ENCODE results near the gene SAMMSON.

Gene SAMMSON

DNA sequence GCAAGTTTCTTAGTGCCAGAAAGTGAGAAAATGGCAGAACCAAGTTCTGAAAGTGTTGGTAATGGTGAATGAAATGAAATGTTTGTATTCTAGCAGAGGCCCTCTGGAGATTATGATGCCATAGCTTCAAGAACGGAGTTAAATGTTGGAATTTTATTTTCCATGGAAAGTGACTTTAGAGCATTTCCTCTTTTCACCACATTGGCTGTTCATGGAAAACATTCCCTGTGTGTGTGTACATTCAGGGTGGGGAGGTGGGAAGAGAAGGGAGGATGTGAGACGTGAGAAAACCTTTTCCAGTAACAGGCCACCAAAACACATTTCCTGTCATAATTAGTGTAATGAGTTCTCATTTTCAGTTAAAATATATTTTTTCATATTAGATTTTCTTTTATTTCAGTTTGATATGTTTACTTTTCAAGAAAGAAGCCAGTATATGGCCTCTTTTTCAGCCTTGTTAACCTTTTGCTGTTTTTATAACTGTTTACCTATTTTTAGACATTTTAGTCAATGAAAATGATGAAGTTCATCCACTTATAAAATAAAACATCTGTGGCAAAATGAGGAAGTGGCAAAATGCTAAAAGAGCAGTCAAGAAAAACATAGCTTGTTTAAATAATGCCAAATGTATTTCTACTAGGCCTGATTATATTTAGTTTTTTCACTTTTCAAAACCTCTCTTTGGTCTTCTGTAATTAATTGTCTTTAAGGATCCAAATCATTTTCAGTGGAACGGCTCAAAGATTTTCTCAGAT lies 21.6 kb downstream of the SAMMSON start:
- H3K27ac ChIP-seq (ENCODE audit: low read depth, low read length) = no peak overlapping the region

DNA sequence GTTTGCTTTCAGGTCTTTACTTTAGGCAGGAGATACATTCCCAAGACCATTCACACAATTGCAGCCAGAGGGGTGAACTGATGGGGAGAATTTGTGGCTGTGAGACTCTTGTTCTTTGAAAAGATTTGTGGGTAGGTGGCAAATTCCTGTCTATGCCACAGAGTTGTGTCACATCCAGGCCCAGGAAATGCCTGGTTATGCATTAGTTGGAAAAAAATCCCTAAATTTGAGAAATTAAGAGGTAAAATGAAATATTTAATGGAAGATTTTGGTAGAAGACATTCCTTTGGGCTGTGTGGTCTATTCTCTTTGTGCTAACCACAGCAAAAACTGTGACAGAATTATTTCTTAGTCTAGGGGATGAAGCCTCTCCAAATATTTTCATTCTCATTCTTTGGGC lies 28.8 kb downstream of the SAMMSON start:
- Histone ChIP-seq H3K27me3 (ENCODE audit: insufficient read depth, low read length) (no peaks in the 10 kb centered on the region), H3K4me1 (ENCODE audit: insufficient read depth, low read length) (no peaks in the 10 kb centered on the region), H3K9ac (ENCODE audit: low read depth, low read length) (no peak overlapping the region), H3K27ac (ENCODE audit: low read depth, low read length) (no peak overlapping the region), H3K4me3 (ENCODE audit: low read length) (no peak overlapping the region), H3K9me3 (ENCODE audit: insufficient read depth, low read depth, low read length) (no peaks in the 10 kb centered on the region), H3K36me3 (ENCODE audit: insufficient read depth, low read length) (no peaks in the 10 kb centered on the region)

More for the DNA sequence above, 21.6 kb downstream of the SAMMSON start:
- Histone ChIP-seq H3K27me3 (ENCODE audit: insufficient read depth, low read length) (no peaks in the 10 kb centered on the region), H3K36me3 (ENCODE audit: insufficient read depth, low read length) (no peaks in the 10 kb centered on the region), H3K9me3 (ENCODE audit: insufficient read depth, low read depth, low read length) (no peaks in the 10 kb centered on the region), H3K4me1 (ENCODE audit: insufficient read depth, low read length) (no peaks in the 10 kb centered on the region), H3K4me3 (ENCODE audit: low read length) (no peak overlapping the region), H3K9ac (ENCODE audit: low read depth, low read length) (no peak overlapping the region)
- WGBS = 86% methylated on average over 1 of the region's 3 CpGs

DNA sequence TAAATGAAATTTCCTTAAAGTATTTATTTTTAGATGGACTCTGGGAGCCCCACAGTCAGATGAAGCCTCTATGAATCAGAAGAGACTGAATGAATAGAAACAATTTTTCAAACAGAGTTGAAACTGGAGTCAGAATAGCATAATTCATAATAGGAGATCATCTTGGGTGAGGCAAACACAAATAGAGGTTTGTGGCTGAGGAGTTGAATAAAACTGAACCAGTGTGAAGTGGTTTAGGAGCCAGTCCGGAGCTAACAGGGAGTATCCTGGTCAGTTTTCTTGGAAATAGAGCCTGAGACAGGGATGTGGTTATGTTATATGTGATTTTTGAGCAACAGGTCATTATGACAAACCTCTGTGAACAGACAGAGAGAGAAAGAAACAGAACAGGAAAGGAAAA lies 39.2 kb downstream of the SAMMSON start:
- 92% methylated on average over 1 of the region's 1 CpG for WGBS
- no peaks in the 10 kb centered on the region for H3K9me3 ChIP-seq (ENCODE audit: insufficient read depth, low read depth, low read length)
- H3K4me1 ChIP-seq (ENCODE audit: insufficient read depth, low read length) = peaks cover 4% of the 10 kb centered on the region; the same call in 1 of the 2 replicates
- H3K36me3 ChIP-seq (ENCODE audit: insufficient read depth, low read length) = no peaks in the 10 kb centered on the region
- H3K27ac ChIP-seq (ENCODE audit: low read depth, low read length) = no peak overlapping the region
- H3K27me3 ChIP-seq (ENCODE audit: insufficient read depth, low read length) = no peaks in the 10 kb centered on the region
- no peak overlapping the region for H3K4me3 ChIP-seq (ENCODE audit: low read length)
- no peak overlapping the region for H3K9ac ChIP-seq (ENCODE audit: low read depth, low read length)

DNA sequence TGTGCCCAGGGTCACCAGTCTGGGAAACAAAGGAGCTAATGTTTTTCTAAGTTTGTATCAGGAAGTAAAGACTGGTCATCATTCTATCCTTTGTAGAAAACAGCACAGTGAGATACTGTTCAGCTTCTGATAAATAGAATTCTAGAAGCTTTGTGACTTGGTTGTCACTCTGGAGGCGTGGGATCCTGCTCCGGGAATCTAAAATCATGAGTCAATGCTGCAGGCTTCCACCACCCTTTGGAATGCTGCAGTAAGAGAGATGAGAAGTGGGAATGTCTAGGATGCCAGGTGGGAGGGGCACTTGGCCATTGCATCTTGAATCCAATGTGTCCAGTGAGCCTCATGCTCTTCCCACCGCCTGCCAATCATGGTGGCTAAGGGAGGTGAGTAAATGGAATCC lies 40.9 kb downstream of the SAMMSON start:
- H3K9ac ChIP-seq (ENCODE audit: low read depth, low read length) = no peak overlapping the region
- no peak overlapping the region for H3K4me3 ChIP-seq (ENCODE audit: low read length)
- no peaks in the 10 kb centered on the region for H3K36me3 ChIP-seq (ENCODE audit: insufficient read depth, low read length)
- H3K27ac ChIP-seq (ENCODE audit: low read depth, low read length) = no peak overlapping the region
- WGBS = 94% methylated on average over 3 of the region's 3 CpGs
- no peaks in the 10 kb centered on the region for H3K27me3 ChIP-seq (ENCODE audit: insufficient read depth, low read length)
- peaks cover 4% of the 10 kb centered on the region; the same call in 1 of the 2 replicates for H3K4me1 ChIP-seq (ENCODE audit: insufficient read depth, low read length)
- no peaks in the 10 kb centered on the region for H3K9me3 ChIP-seq (ENCODE audit: insufficient read depth, low read depth, low read length)

DNA sequence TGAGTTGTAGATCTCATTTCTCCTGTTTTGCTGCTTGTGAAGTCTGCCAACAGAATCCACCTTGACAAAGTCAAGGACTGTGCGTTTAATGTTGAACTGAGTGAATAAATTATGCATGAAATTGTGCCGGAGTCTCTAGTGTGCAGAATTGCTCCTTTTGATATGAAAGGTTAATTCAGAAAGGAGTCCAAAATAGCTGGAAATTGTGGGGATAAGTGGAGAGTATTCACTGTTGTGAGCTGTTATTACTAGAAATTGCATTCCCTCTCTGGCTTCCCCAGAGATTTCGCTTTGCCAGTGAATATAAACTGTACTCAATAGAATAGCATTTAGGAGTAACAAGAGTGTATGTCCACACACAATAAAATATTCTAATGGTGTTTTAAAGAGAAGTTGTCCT lies 43.1 kb downstream of the SAMMSON start:
- peaks cover 4% of the 10 kb centered on the region; the same call in 1 of the 2 replicates for H3K4me1 ChIP-seq (ENCODE audit: insufficient read depth, low read length)
- no peak overlapping the region for H3K27ac ChIP-seq (ENCODE audit: low read depth, low read length)
- 95% methylated on average over 2 of the region's 3 CpGs for WGBS
- H3K9me3 ChIP-seq (ENCODE audit: insufficient read depth, low read depth, low read length) = no peaks in the 10 kb centered on the region
- no peaks in the 10 kb centered on the region for H3K36me3 ChIP-seq (ENCODE audit: insufficient read depth, low read length)
- no peaks in the 10 kb centered on the region for H3K27me3 ChIP-seq (ENCODE audit: insufficient read depth, low read length)
- no peak overlapping the region for H3K9ac ChIP-seq (ENCODE audit: low read depth, low read length)
- H3K4me3 ChIP-seq (ENCODE audit: low read length) = no peak overlapping the region

DNA sequence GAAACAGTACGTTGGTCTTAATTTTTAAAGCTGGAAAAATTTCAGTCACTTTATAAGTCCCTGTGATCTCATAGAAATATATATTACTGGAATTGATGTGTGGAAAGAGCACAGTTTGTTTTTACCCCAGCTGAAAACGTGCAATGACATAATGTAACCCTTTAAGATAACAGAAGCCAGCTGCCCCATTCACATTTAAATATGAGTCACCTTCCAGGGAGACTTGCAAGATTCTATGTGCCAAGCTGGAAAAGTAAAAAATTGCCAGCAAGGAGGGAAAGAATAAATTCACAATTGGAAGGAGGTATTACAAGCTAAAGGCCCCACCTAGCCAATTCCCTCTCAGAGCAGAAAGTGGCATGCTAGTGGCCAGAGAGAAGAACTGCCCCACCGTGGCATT lies 50.2 kb downstream of the SAMMSON start:
- no peak overlapping the region for H3K4me3 ChIP-seq (ENCODE audit: low read length)
- no peaks in the 10 kb centered on the region for H3K36me3 ChIP-seq (ENCODE audit: insufficient read depth, low read length)
- no peak overlapping the region for H3K9ac ChIP-seq (ENCODE audit: low read depth, low read length)
- H3K4me1 ChIP-seq (ENCODE audit: insufficient read depth, low read length) = peaks cover 13% of the 10 kb centered on the region; the same call in 1 of the 2 replicates
- H3K27ac ChIP-seq (ENCODE audit: low read depth, low read length) = no peak overlapping the region
- no peaks in the 10 kb centered on the region for H3K27me3 ChIP-seq (ENCODE audit: insufficient read depth, low read length)
- WGBS = 84% methylated on average over 2 of the region's 3 CpGs
- no peaks in the 10 kb centered on the region for H3K9me3 ChIP-seq (ENCODE audit: insufficient read depth, low read depth, low read length)

GRCh38 chr3:70053293-70053692 lies 53.8 kb downstream of the SAMMSON start:
- no peaks in the 10 kb centered on the region for H3K36me3 ChIP-seq (ENCODE audit: insufficient read depth, low read length)
- H3K9ac ChIP-seq (ENCODE audit: low read depth, low read length) = no peak overlapping the region
- WGBS = 25% methylated on average over 1 of the region's 1 CpG
- no peak overlapping the region for H3K27ac ChIP-seq (ENCODE audit: low read depth, low read length)
- peaks cover 48% of the 10 kb centered on the region for H3K4me1 ChIP-seq (ENCODE audit: insufficient read depth, low read length)
- H3K9me3 ChIP-seq (ENCODE audit: insufficient read depth, low read depth, low read length) = no peaks in the 10 kb centered on the region
- no peak overlapping the region for H3K4me3 ChIP-seq (ENCODE audit: low read length)
- H3K27me3 ChIP-seq (ENCODE audit: insufficient read depth, low read length) = no peaks in the 10 kb centered on the region

DNA sequence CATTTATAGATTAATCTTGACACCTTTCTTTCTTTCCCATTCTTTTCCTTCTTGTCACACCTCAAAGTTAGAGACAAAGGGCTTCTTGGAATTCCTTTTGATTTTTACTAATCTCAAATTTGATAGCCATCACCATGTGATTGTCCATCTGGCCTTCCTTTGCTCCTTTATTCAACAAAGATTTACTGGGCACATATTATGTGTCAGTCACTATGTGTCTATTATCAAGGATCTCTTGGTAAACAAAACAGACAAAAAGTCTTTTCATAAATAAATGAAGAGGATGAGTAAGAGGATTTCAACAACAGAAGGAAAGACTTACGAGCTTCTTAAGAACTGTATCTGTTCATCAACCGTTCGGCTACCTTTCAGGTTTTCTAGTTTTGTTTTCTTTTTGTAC lies 56.5 kb downstream of the SAMMSON start:
- Histone ChIP-seq H3K27me3 (ENCODE audit: insufficient read depth, low read length) (no peaks in the 10 kb centered on the region), H3K4me3 (ENCODE audit: low read length) (no peak overlapping the region), H3K27ac (ENCODE audit: low read depth, low read length) (no peak overlapping the region), H3K9me3 (ENCODE audit: insufficient read depth, low read depth, low read length) (no peaks in the 10 kb centered on the region), H3K4me1 (ENCODE audit: insufficient read depth, low read length) (peaks cover 44% of the 10 kb centered on the region), H3K9ac (ENCODE audit: low read depth, low read length) (no peak overlapping the region), H3K36me3 (ENCODE audit: insufficient read depth, low read length) (no peaks in the 10 kb centered on the region)
- WGBS = 86% methylated on average over 3 of the region's 3 CpGs

DNA sequence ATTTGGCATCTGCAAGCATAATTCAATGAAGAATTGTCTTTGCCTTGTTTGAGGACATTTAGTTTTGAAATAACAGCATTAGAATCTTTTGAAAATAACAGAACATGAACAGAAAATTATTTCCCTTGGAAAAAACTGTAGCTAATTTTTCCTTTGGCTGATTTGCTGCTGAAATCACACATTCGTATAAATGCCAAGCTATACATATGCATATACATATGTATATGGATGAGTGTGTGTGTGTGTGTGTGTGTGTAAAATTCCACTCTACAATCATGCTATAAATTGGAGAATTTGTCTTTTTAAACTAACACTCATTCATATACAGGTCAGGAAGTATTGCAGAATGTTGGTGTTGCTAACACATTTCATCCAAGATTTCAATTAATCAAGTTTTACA lies 57.9 kb downstream of the SAMMSON start:
- no peaks in the 10 kb centered on the region for H3K36me3 ChIP-seq (ENCODE audit: insufficient read depth, low read length)
- H3K9ac ChIP-seq (ENCODE audit: low read depth, low read length) = no peak overlapping the region
- no peaks in the 10 kb centered on the region for H3K9me3 ChIP-seq (ENCODE audit: insufficient read depth, low read depth, low read length)
- WGBS = no CpG with 5 or more reads among the region's 1 CpG
- H3K27me3 ChIP-seq (ENCODE audit: insufficient read depth, low read length) = no peaks in the 10 kb centered on the region
- no peak overlapping the region for H3K4me3 ChIP-seq (ENCODE audit: low read length)
- H3K4me1 ChIP-seq (ENCODE audit: insufficient read depth, low read length) = peaks cover 44% of the 10 kb centered on the region
- H3K27ac ChIP-seq (ENCODE audit: low read depth, low read length) = no peak overlapping the region

DNA sequence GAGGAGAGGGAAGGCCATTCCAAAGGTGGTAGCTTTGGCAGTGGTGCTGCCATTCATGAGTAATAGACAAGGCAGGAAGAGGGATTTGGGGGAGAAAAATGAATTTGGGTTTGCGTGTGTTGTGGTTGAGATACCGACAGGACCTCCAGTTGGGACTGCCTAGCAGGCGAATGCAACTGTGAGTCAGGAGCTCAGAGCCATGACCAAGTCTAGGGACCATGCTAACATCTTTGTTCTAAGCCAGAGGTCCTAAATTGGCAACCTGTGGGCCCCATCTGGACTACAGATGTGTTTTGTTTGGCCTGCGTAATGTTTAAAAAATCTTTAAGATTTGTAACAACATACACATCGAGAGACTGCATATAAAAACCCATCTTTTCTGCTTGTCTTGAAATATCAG lies 61.6 kb downstream of the SAMMSON start:
- Histone ChIP-seq H3K9me3 (ENCODE audit: insufficient read depth, low read depth, low read length) (no peaks in the 10 kb centered on the region), H3K27me3 (ENCODE audit: insufficient read depth, low read length) (no peaks in the 10 kb centered on the region), H3K4me1 (ENCODE audit: insufficient read depth, low read length) (peaks cover 24% of the 10 kb centered on the region), H3K4me3 (ENCODE audit: low read length) (no peak overlapping the region), H3K36me3 (ENCODE audit: insufficient read depth, low read length) (no peaks in the 10 kb centered on the region), H3K9ac (ENCODE audit: low read depth, low read length) (no peak overlapping the region), H3K27ac (ENCODE audit: low read depth, low read length) (no peak overlapping the region)
- WGBS = 94% methylated on average over 5 of the region's 5 CpGs

DNA sequence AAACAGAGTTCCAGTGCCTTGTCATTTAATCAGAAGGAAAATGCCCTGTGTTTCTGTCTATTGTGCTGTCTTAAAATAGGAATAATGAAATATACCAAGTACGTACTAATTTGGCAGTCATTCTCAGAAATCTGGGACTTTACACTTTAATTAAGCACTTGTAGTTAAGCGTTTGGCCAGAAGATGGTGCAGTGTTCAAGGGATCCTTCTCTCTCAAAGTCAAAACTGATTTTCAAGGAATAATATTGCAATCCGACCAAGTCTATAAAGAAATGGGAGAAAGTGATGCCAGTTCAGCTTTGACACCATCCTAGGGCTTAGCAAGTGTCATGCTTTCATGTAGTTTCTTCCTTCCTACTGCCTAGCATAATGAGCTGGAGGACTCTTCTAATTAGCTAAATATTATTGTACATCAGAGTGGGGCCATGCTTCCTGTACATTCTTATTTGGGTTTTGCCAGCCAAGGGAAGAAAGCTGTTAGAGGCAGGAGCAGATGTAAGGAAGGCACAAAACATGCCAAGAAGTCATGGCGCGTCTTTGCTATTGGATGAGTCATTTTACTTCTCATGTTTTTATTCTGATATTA lies 64.8 kb downstream of the SAMMSON start:
- Histone ChIP-seq H3K36me3 (ENCODE audit: insufficient read depth, low read length) (no peaks in the 10 kb centered on the region), H3K4me1 (ENCODE audit: insufficient read depth, low read length) (peaks cover 4% of the 10 kb centered on the region; the same call in 1 of the 2 replicates), H3K27me3 (ENCODE audit: insufficient read depth, low read length) (no peaks in the 10 kb centered on the region), H3K4me3 (ENCODE audit: low read length) (no peak overlapping the region), H3K9me3 (ENCODE audit: insufficient read depth, low read depth, low read length) (no peaks in the 10 kb centered on the region), H3K27ac (ENCODE audit: low read depth, low read length) (no peak overlapping the region), H3K9ac (ENCODE audit: low read depth, low read length) (no peak overlapping the region)
- WGBS = 63% methylated on average over 5 of the region's 5 CpGs

All from HUES64 (cell line).